GM21447 (cell line): Measurements from ENCODE around the gene SYT17.
A peak's percentile ranks its signal among the peaks of the same experiment; 100 is the strongest.

Source experiments
- ATAC-seq: cut with Tn5 transposase; IDR thresholded peaks from one replicate; pipeline ENCODE4 v1.9.1; 2021; ENCODE audit not compliant: unreplicated experiment

Gene SYT17

GRCh38 chr16:19294156-19294649 lies 126.2 kb downstream of the SYT17 start:
- peak; percentile 89 for ATAC-seq

DNA sequence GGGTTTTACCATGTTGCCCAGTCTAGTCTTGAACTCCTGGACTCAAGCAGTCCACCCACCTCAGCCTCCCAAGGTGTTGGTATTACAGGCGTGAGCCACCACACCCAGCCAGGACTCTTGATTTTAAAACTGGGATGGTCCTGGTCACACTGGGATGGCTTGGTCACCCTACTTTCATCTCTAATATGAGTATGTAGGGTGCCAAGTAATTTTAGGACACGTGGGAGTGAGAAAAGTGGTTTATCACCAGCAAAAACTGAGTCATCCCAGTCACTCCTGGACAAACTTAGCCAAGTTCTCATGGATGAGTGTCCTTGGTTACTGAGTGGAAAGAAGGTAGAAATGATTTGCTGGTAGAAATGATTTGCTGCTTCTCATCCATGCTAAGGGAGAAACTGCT lies 127.4 kb downstream of the SYT17 start:
- no peak for ATAC-seq

DNA sequence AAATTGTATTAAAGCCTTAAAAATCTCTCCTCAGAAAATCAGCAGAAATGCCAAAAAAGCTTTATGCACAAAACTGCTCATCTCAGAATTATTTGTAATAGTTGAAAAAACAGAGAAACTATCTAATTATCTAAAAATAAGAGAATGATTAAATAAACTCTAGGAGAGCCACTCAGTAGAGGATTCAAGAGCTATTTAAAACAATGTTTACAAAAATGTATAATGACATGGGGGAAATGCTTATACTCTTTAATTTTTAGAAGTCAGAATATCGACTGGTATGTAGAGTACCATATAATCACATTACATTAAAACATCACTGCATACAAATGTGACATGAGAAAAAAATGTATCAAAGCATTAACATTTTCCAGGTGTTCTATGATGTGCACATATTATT lies 129.4 kb downstream of the SYT17 start:
- ATAC-seq, result no peak

- ATAC-seq, result no peak
These were observed 131.5 kb downstream of the SYT17 start for GRCh38 chr16:19299565-19299964.

- ATAC-seq, result no peak
These were observed 133.9 kb downstream of the SYT17 start for GRCh38 chr16:19301931-19302330.

- ATAC-seq, result no peak
These were observed 136.7 kb downstream of the SYT17 start for GRCh38 chr16:19304750-19305149.

DNA sequence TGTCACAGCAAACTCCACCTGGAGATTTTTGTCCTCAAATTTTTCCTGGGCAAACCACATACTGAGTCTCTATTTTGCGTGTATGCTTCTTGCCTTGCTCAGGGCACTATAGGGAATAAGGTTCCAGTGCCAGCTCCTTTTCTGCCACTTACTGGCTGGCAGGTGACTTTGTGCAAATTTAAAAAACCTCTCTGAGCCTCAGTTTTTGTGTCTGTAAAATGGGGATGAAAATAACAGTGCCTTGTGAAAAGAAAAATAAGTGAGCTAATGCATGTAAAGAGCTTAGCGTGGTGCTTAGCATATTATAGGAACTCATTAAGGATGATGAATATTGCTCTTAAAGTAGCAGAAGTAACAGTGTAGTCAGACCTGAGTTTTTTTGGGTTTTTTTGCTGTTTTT lies 137.4 kb downstream of the SYT17 start:
- ATAC-seq, result no peak

DNA sequence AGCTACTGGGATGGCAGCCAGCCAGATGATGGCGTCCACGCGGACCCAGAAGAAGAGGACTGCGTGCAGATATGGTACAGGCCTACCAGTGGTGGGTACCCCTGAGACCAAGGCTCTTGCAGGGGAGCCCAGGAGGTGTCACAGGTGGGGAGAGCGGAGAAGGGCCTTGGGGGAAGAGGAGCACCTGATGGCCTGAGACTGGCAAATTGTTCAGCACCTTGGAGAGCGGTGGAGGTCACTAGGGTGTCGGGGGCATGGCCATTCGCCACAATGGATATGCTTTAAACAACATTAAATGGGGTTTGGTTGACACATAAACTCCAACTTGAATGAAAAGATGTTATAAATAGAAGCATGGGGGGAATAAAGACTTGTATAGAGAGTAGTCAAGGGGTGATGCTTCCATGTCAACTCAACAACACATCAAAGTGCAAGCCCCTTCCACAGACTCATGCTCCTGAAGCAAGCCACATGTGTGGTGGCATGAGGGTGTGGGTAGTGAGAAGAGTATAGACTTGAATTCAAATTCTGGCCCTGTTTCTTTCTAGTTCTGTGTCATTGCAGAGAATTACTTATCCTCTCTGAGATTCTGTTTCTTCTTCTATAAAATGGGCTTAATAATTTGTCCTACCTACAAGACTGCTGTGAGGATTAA lies 139.7 kb downstream of the SYT17 start:
- no peak for ATAC-seq

DNA sequence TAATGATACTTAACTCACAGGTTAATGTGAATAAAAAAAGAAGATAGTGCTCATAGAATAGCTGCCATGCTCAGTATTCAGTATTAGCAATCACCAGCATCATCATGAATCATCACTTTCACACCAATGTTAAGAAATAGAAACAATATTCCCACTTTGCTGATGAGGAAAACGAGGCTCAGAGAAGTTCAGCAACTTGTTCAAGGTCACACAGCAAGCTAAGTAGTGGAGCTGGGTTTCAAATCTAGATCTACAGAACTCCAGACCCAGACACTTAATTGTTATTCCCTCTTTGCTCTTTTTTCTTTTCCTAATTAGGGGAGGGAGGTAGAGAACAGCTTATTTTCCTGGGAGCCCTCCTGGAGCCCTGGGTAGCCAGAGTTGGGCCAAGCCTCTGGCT lies 140.4 kb downstream of the SYT17 start:
- no peak for ATAC-seq

DNA sequence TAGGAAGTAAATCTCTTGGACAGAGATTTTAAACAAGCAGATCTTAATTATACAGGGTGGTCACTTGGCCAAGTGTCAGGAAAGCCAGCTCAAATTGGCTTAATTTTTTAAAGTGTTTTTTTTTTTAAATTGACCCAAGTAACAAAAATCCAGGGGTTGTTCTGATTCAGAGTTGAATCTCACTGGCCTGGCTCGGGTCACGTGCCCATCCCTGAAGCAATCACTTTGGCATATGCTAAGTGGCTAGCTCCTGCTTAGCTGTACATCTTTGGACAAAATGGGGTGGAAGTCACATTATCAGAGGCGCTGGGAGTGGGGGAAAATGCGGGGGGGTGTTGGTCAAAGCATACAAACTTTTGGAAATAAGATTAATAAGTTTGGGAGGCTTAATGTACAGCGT lies 141.1 kb downstream of the SYT17 start:
- no peak for ATAC-seq

- no peak for ATAC-seq
These were observed 146.8 kb downstream of the SYT17 start for GRCh38 chr16:19314718-19315425.

- ATAC-seq, result no peak
These were observed 147.9 kb downstream of the SYT17 start for GRCh38 chr16:19315889-19316433.

DNA sequence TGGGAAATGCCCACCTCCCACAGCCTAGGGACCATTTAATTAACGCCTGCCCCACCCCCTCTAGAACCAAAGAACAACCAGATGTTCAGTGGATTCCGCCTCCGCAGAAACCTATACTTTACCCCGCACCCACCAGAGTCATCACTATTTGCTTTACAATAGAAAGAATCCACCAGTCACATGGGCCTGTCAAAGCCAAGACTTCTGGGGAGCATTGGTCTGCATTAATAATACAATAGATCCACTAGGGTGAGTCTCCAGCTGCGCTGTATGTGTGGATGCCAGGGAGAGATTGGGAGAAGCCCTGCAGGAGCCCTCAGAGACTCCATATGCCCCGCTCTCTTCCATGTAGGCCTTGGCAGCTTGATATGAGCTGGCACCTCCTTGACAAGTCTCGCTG lies 148.8 kb downstream of the SYT17 start:
- ATAC-seq, result no peak
